NCI-H1417 treated with DMSO at 0.1 percent for 48 hours (cell line): ENCODE results near the gene S1PR4.
"Not testable (repeated sequence)": the region's sequence is repeated elsewhere in the genome, so short reads cannot be mapped to it uniquely, and the experiment has no call there.

Experiments used
- DNase-seq: peaks from one replicate; lab custom pipeline; 2025; lab: John Stamatoyannopoulos, UW

Gene S1PR4

GRCh38 chr19:3152419-3152780 lies 26.2 kb upstream of the S1PR4 start:
- DNase-seq = no peak

GRCh38 chr19:3153286-3154230 lies 25.0 kb upstream of the S1PR4 start:
- DNase-seq = no peak

- DNase-seq = not testable (repeated sequence)
Measured at GRCh38 chr19:3154447-3154846, 24.1 kb upstream of the S1PR4 start.

- DNase-seq = no peak
Measured at GRCh38 chr19:3154957-3155736, 23.4 kb upstream of the S1PR4 start.

GRCh38 chr19:3157096-3157845 lies 21.3 kb upstream of the S1PR4 start:
- DNase-seq = no peak

- DNase-seq = no peak
Measured at GRCh38 chr19:3159565-3159964, 19.0 kb upstream of the S1PR4 start.

GRCh38 chr19:3160219-3160618 lies 18.4 kb upstream of the S1PR4 start:
- no peak for DNase-seq

GRCh38 chr19:3161453-3161852 lies 17.1 kb upstream of the S1PR4 start:
- DNase-seq = no peak

GRCh38 chr19:3162418-3163229 lies 15.9 kb upstream of the S1PR4 start:
- DNase-seq = no peak

- DNase-seq = peak; percentile 6
Measured at GRCh38 chr19:3163230-3163886, 15.2 kb upstream of the S1PR4 start.

- DNase-seq = no peak
Measured at GRCh38 chr19:3163943-3164342, 14.6 kb upstream of the S1PR4 start.

- DNase-seq = no peak
Measured at GRCh38 chr19:3167533-3168272, 10.9 kb upstream of the S1PR4 start.

- no peak for DNase-seq
Measured at GRCh38 chr19:3171894-3172672, 6.5 kb upstream of the S1PR4 start.

GRCh38 chr19:3172673-3173000 lies 5.9 kb upstream of the S1PR4 start:
- not testable (repeated sequence) for DNase-seq

GRCh38 chr19:3175781-3176714 lies 2.5 kb upstream of the S1PR4 start:
- DNase-seq = no peak

GRCh38 chr19:3176715-3177501 lies 1.7 kb upstream of the S1PR4 start:
- DNase-seq = no peak

- no peak for DNase-seq
Measured at GRCh38 chr19:3178973-3179738, 587 bp downstream of the S1PR4 start.
